Measurements from ENCODE around the gene LTBP4. TPM values are rescaled to one million over a fixed set of nuclear protein-coding genes. Genes with fewer than 3 reads are reported as not detected.
A peak's percentile ranks its signal among the peaks of the same experiment; 100 is the strongest.

LTBP4 gene
- 24.7 and 70.0 TPM in 2 replicates for total RNA-seq (ENCODE audit: low replicate concordance)

GRCh38 chr19:40601134-40601974 is at the start of gene LTBP4:
Gene LTBP4 (plus strand): TSS chr19:40601369. CDS start chr19:40601388, 19 bp downstream.
- Histone ChIP-seq H3F3A (ENCODE audit: low read depth) (peaks cover 79% of the 10 kb centered on the region), H3K79me2 (ENCODE audit: low read depth) (no peaks in the 10 kb centered on the region), H3K27ac (no peak within 1 kb of the TSS), H2AFZ (replicated peaks) (no peak within 1 kb of the TSS), H3K9ac (no peak within 1 kb of the TSS), H4K20me1 (ENCODE audit: low read depth) (peaks cover 43% of the 10 kb centered on the region), H3K36me3 (no peaks in the 10 kb centered on the region), H3K4me2 (peak within 1 kb of the TSS; percentile 90), H3K4me1 (peaks cover 51% of the 10 kb centered on the region), H3K27me3 (peaks cover 83% of the 10 kb centered on the region), H3K4me3 (peak within 1 kb of the TSS; percentile 51), H3K9me3 (ENCODE audit: low read depth) (no peaks in the 10 kb centered on the region)
- Mint-ChIP-seq H3K27ac (no peak within 1 kb of the TSS), H3K27me3 (ENCODE audit: insufficient read depth, low read depth) (peaks cover 21% of the 10 kb centered on the region), H3K4me1 (peaks cover 53% of the 10 kb centered on the region), H3K4me3 (peak within 1 kb of the TSS; percentile 81), H3K36me3 (peaks cover 7% of the 10 kb centered on the region), H3K9me3 (no peaks in the 10 kb centered on the region)
- DNase-seq (ENCODE audit: low spot score): peak; percentile 72
- TF ChIP-seq, protein P1, sequence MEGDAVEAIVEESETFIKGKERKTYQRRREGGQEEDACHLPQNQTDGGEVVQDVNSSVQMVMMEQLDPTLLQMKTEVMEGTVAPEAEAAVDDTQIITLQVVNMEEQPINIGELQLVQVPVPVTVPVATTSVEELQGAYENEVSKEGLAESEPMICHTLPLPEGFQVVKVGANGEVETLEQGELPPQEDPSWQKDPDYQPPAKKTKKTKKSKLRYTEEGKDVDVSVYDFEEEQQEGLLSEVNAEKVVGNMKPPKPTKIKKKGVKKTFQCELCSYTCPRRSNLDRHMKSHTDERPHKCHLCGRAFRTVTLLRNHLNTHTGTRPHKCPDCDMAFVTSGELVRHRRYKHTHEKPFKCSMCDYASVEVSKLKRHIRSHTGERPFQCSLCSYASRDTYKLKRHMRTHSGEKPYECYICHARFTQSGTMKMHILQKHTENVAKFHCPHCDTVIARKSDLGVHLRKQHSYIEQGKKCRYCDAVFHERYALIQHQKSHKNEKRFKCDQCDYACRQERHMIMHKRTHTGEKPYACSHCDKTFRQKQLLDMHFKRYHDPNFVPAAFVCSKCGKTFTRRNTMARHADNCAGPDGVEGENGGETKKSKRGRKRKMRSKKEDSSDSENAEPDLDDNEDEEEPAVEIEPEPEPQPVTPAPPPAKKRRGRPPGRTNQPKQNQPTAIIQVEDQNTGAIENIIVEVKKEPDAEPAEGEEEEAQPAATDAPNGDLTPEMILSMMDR (IDR thresholded peaks at IDR 0.05): peak; percentile 40
- TF ChIP-seq EZH2phosphoT487 (IDR thresholded peaks at IDR 0.05) (peak; percentile 48), EZH2 (IDR thresholded peaks at IDR 0.05) (peak; percentile 74)

DNA sequence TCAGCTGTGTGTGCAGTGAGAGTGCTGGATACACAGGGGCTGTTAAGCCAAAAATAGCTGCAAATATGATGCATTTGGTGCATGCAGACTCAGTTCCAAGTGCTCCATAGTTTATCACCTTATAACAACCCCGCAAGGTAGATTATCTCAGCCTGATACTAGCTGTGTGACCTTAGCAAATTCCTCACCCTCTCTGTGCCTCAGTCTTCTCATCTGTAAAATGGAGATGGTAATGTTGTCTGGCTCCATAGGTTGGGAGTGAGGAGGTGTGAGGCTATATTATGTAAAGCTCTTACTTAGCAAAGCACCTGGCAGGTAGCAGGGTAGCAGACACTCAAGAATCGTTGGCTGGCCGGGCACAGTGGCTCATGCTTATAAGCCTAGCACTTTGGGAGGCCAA is 48.3 kb upstream of the LTBP4 start:
- Histone ChIP-seq H3K36me3 (no peaks in the 10 kb centered on the region), H3K4me2 (no peak overlapping the region), H3K4me1 (peaks cover 12% of the 10 kb centered on the region), H3K27ac (no peak overlapping the region), H4K20me1 (ENCODE audit: low read depth) (peaks cover 4% of the 10 kb centered on the region), H3F3A (ENCODE audit: low read depth) (peaks cover 16% of the 10 kb centered on the region), H2AFZ (replicated peaks) (no peak overlapping the region), H3K4me3 (no peak overlapping the region), H3K9me3 (ENCODE audit: low read depth) (no peaks in the 10 kb centered on the region), H3K9ac (no peak overlapping the region), H3K27me3 (peaks cover 84% of the 10 kb centered on the region), H3K79me2 (ENCODE audit: low read depth) (no peaks in the 10 kb centered on the region)
- H3K27me3 Mint-ChIP-seq (ENCODE audit: insufficient read depth, low read depth): peaks cover 32% of the 10 kb centered on the region
- TF ChIP-seq EZH2phosphoT487 (IDR thresholded peaks at IDR 0.05) (no peak), EZH2 (IDR thresholded peaks at IDR 0.05) (no peak)
- TF ChIP-seq, protein P1 (IDR thresholded peaks at IDR 0.05): no peak
- no peaks in the 10 kb centered on the region for H3K9me3 Mint-ChIP-seq
- no peak overlapping the region for H3K27ac Mint-ChIP-seq
- peaks cover 9% of the 10 kb centered on the region for H3K4me1 Mint-ChIP-seq
- H3K4me3 Mint-ChIP-seq: no peak overlapping the region
- DNase-seq (ENCODE audit: low spot score): no peak
- no peaks in the 10 kb centered on the region for H3K36me3 Mint-ChIP-seq

DNA sequence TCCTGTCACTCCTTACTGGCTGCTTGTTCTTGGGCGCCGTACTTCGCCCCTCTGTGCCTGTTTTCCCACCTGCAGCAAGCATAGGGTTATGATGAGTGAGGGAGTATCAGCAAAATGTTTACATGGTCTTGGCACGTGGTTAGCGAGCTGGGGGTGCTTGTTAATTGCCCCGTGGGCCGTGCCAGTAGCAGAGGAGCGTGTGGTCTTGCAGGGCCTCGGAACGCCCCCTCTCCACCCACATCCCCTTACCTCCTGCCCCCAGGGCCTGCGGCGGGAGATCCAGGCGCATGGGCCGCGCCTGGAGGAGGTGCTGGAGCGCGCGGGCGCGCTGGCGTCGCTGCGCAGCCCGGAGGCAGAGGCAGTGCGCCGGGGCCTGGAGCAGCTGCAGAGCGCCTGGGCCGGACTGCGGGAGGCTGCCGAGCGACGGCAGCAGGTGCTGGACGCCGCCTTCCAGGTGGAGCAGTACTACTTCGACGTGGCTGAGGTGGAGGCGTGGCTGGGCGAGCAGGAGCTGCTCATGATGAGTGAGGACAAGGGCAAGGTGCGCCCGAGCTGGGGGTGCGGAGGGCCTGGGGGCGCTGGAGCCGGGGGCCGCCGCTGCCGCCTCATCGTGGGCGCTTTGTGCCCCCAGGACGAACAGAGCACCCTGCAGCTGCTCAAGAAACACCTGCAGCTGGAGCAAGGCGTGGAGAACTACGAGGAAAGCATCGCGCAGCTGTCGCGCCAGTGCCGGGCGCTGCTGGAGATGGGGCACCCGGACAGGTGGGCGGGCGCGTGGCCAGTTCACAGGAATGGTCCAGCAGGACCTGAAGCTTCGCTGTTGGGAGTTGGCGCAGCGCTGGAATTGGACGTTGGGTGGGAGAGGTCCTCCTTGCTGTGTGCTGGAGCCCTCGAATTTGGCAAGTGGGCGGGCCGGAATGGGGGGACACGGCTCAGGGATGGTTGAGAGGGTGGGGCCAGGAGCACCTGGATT is 47.0 kb upstream of the LTBP4 start:
- H4K20me1 ChIP-seq (ENCODE audit: low read depth): peaks cover 4% of the 10 kb centered on the region
- peak overlapping the region; percentile 8 for H3K4me3 ChIP-seq
- no peak overlapping the region for H3K27ac ChIP-seq
- H3K27me3 ChIP-seq: peaks cover 75% of the 10 kb centered on the region
- H3K27me3 Mint-ChIP-seq (ENCODE audit: insufficient read depth, low read depth): peaks cover 33% of the 10 kb centered on the region
- no peaks in the 10 kb centered on the region for H3K9me3 Mint-ChIP-seq
- no peaks in the 10 kb centered on the region for H3K9me3 ChIP-seq (ENCODE audit: low read depth)
- H3K79me2 ChIP-seq (ENCODE audit: low read depth): no peaks in the 10 kb centered on the region
- H3K27ac Mint-ChIP-seq: no peak overlapping the region
- no peak overlapping the region for H3K4me3 Mint-ChIP-seq
- peak; percentile 72 for DNase-seq (ENCODE audit: low spot score)
- H3K4me1 Mint-ChIP-seq: peaks cover 5% of the 10 kb centered on the region
- no peaks in the 10 kb centered on the region for H3K36me3 Mint-ChIP-seq
- H3F3A ChIP-seq (ENCODE audit: low read depth): peaks cover 11% of the 10 kb centered on the region
- TF ChIP-seq, protein P1 (IDR thresholded peaks at IDR 0.05): peak; percentile 6
- TF ChIP-seq EZH2 (IDR thresholded peaks at IDR 0.05): peak; percentile 68
- no peak for TF ChIP-seq EZH2phosphoT487 (IDR thresholded peaks at IDR 0.05)
- no peak overlapping the region for H3K9ac ChIP-seq
- H3K36me3 ChIP-seq: no peaks in the 10 kb centered on the region
- H3K4me1 ChIP-seq: peaks cover 7% of the 10 kb centered on the region
- peak overlapping the region; percentile 64 for H2AFZ ChIP-seq (replicated peaks)
- peak overlapping the region; percentile 63 for H3K4me2 ChIP-seq
